Measurements from ENCODE around the gene OOSP4A. TPM values are rescaled to one million over a fixed set of nuclear protein-coding genes. Genes with fewer than 3 reads are reported as not detected.

The OOSP4A gene
- total and polyA plus RNA-seq, 2 experiments from 2014 or later = not detected

GRCh38 chr11:59931688-59932087 lies 32.1 kb upstream of the OOSP4A start:
- H3K4me2 ChIP-seq (ENCODE audit: unreplicated experiment) = no peak overlapping the region
- no peaks in the 10 kb centered on the region for H3K27me3 ChIP-seq (replicated peaks; ENCODE audit: insufficient read depth)
- H3K79me2 ChIP-seq (ENCODE audit: insufficient read depth) = no peaks in the 10 kb centered on the region
- H3K9me2 ChIP-seq (ENCODE audit: insufficient read depth) = no peaks in the 10 kb centered on the region
- no peak overlapping the region for H3K27ac ChIP-seq
- H3K4me1 ChIP-seq (ENCODE audit: insufficient read depth) = no peaks in the 10 kb centered on the region
- no peaks in the 10 kb centered on the region for H4K20me1 ChIP-seq (ENCODE audit: insufficient read depth)
- WGBS, 2 experiments (ENCODE audit: low coverage in 1 of 2, low lambda C conversion rate in 2 of 2, missing lambda C conversion rate in 2 of 2) = 0 to 13% methylated on average over 1 of the region's 1 CpG
- no peaks in the 10 kb centered on the region for H3F3A ChIP-seq (ENCODE audit: insufficient read depth)
- H3K9me3 ChIP-seq (ENCODE audit: low read depth) = no peaks in the 10 kb centered on the region
- DNase-seq = no peak
- no peaks in the 10 kb centered on the region for H3K36me3 ChIP-seq (ENCODE audit: low read depth)
- H3K9ac ChIP-seq = no peak overlapping the region
- TF ChIP-seq EZH2 (IDR thresholded peaks at IDR 0.05; ENCODE audit: insufficient read depth, poor library complexity, severe bottlenecking) (no peak), EZH2phosphoT487 (IDR thresholded peaks at IDR 0.05; ENCODE audit: insufficient read depth, low read depth) (no peak)
- H2AFZ ChIP-seq = no peak overlapping the region
- no peak overlapping the region for H3K4me3 ChIP-seq
- in situ Hi-C loops (cut with MboI) = no loop called here

- H3K27me3 ChIP-seq (replicated peaks; ENCODE audit: insufficient read depth) = no peaks in the 10 kb centered on the region
- no peak within 1 kb of the TSS for H3K27ac ChIP-seq
- H3K4me2 ChIP-seq (ENCODE audit: unreplicated experiment) = no peak within 1 kb of the TSS
- no peaks in the 10 kb centered on the region for H3K4me1 ChIP-seq (ENCODE audit: insufficient read depth)
- H4K20me1 ChIP-seq (ENCODE audit: insufficient read depth) = no peaks in the 10 kb centered on the region
- H3K36me3 ChIP-seq (ENCODE audit: low read depth) = no peaks in the 10 kb centered on the region
- no peaks in the 10 kb centered on the region for H3K9me3 ChIP-seq (ENCODE audit: low read depth)
- no peak within 1 kb of the TSS for H2AFZ ChIP-seq
- no peak for DNase-seq
- no peaks in the 10 kb centered on the region for H3K9me2 ChIP-seq (ENCODE audit: insufficient read depth)
- H3F3A ChIP-seq (ENCODE audit: insufficient read depth) = no peaks in the 10 kb centered on the region
- no peaks in the 10 kb centered on the region for H3K79me2 ChIP-seq (ENCODE audit: insufficient read depth)
- H3K4me3 ChIP-seq = no peak within 1 kb of the TSS
- H3K9ac ChIP-seq = no peak within 1 kb of the TSS
- WGBS, 2 experiments (ENCODE audit: low coverage in 1 of 2, low lambda C conversion rate in 2 of 2, missing lambda C conversion rate in 2 of 2) = 4 to 12% methylated on average over 2 of the region's 2 CpGs
- TF ChIP-seq EZH2 (IDR thresholded peaks at IDR 0.05; ENCODE audit: insufficient read depth, poor library complexity, severe bottlenecking) (no peak), EZH2phosphoT487 (IDR thresholded peaks at IDR 0.05; ENCODE audit: insufficient read depth, low read depth) (no peak)
- in situ Hi-C loops (cut with MboI) = no loop called here
Observed at GRCh38 chr11:59938132-59938531, 25.7 kb upstream of the OOSP4A start, which contains the start of gene OOSP1. OOSP1 (plus strand) TSS chr11:59938432; CDS start chr11:59938455, 23 bp downstream.

- Histone ChIP-seq H3K79me2 (ENCODE audit: insufficient read depth) (no peaks in the 10 kb centered on the region), H2AFZ (no peak overlapping the region), H3K9me3 (ENCODE audit: low read depth) (no peaks in the 10 kb centered on the region), H3F3A (ENCODE audit: insufficient read depth) (no peaks in the 10 kb centered on the region), H4K20me1 (ENCODE audit: insufficient read depth) (no peaks in the 10 kb centered on the region), H3K9ac (no peak overlapping the region), H3K4me1 (ENCODE audit: insufficient read depth) (no peaks in the 10 kb centered on the region), H3K36me3 (ENCODE audit: low read depth) (no peaks in the 10 kb centered on the region), H3K4me2 (ENCODE audit: unreplicated experiment) (no peak overlapping the region), H3K27ac (no peak overlapping the region), H3K9me2 (ENCODE audit: insufficient read depth) (no peaks in the 10 kb centered on the region), H3K4me3 (no peak overlapping the region), H3K27me3 (replicated peaks; ENCODE audit: insufficient read depth) (no peaks in the 10 kb centered on the region)
- in situ Hi-C loops (cut with MboI) = no loop called here
- DNase-seq = no peak
- WGBS, 2 experiments (ENCODE audit: low coverage in 1 of 2, low lambda C conversion rate in 2 of 2, missing lambda C conversion rate in 2 of 2) = 61 to 79% methylated on average over 3 of the region's 3 CpGs
- TF ChIP-seq EZH2 (IDR thresholded peaks at IDR 0.05; ENCODE audit: insufficient read depth, poor library complexity, severe bottlenecking) (no peak), EZH2phosphoT487 (IDR thresholded peaks at IDR 0.05; ENCODE audit: insufficient read depth, low read depth) (no peak)
Observed at GRCh38 chr11:59938718-59939117, 25.1 kb upstream of the OOSP4A start.

GRCh38 chr11:59939482-59939881 lies 24.4 kb upstream of the OOSP4A start:
- in situ Hi-C loops (cut with MboI) = no loop called here
- TF ChIP-seq EZH2 (IDR thresholded peaks at IDR 0.05; ENCODE audit: insufficient read depth, poor library complexity, severe bottlenecking) = no peak
- no peak for TF ChIP-seq EZH2phosphoT487 (IDR thresholded peaks at IDR 0.05; ENCODE audit: insufficient read depth, low read depth)
- H3K36me3 ChIP-seq (ENCODE audit: low read depth) = no peaks in the 10 kb centered on the region
- no peaks in the 10 kb centered on the region for H3K4me1 ChIP-seq (ENCODE audit: insufficient read depth)
- H3K27ac ChIP-seq = no peak overlapping the region
- no peaks in the 10 kb centered on the region for H3F3A ChIP-seq (ENCODE audit: insufficient read depth)
- no peak for DNase-seq
- no peak overlapping the region for H3K9ac ChIP-seq
- no peak overlapping the region for H3K4me3 ChIP-seq
- no peak overlapping the region for H3K4me2 ChIP-seq (ENCODE audit: unreplicated experiment)
- WGBS, 2 experiments (ENCODE audit: low coverage in 1 of 2, low lambda C conversion rate in 2 of 2, missing lambda C conversion rate in 2 of 2) = 3 to 19% methylated on average over 2 of the region's 2 CpGs
- no peaks in the 10 kb centered on the region for H3K27me3 ChIP-seq (replicated peaks; ENCODE audit: insufficient read depth)
- no peaks in the 10 kb centered on the region for H3K9me2 ChIP-seq (ENCODE audit: insufficient read depth)
- H4K20me1 ChIP-seq (ENCODE audit: insufficient read depth) = no peaks in the 10 kb centered on the region
- H3K9me3 ChIP-seq (ENCODE audit: low read depth) = no peaks in the 10 kb centered on the region
- no peaks in the 10 kb centered on the region for H3K79me2 ChIP-seq (ENCODE audit: insufficient read depth)
- no peak overlapping the region for H2AFZ ChIP-seq

GRCh38 chr11:59941091-59941490 lies 22.7 kb upstream of the OOSP4A start:
- no peaks in the 10 kb centered on the region for H3K79me2 ChIP-seq (ENCODE audit: insufficient read depth)
- no peaks in the 10 kb centered on the region for H3K9me2 ChIP-seq (ENCODE audit: insufficient read depth)
- no peak overlapping the region for H2AFZ ChIP-seq
- no peaks in the 10 kb centered on the region for H3K36me3 ChIP-seq (ENCODE audit: low read depth)
- H3K9me3 ChIP-seq (ENCODE audit: low read depth) = no peaks in the 10 kb centered on the region
- WGBS, 2 experiments (ENCODE audit: low coverage in 1 of 2, low lambda C conversion rate in 2 of 2, missing lambda C conversion rate in 2 of 2) = 17 to 29% methylated on average over 4 of the region's 4 CpGs
- no peaks in the 10 kb centered on the region for H4K20me1 ChIP-seq (ENCODE audit: insufficient read depth)
- no peaks in the 10 kb centered on the region for H3K27me3 ChIP-seq (replicated peaks; ENCODE audit: insufficient read depth)
- in situ Hi-C loops (cut with MboI) = no loop called here
- H3K9ac ChIP-seq = no peak overlapping the region
- H3K27ac ChIP-seq = no peak overlapping the region
- H3F3A ChIP-seq (ENCODE audit: insufficient read depth) = no peaks in the 10 kb centered on the region
- no peak for TF ChIP-seq EZH2phosphoT487 (IDR thresholded peaks at IDR 0.05; ENCODE audit: insufficient read depth, low read depth)
- no peak for TF ChIP-seq EZH2 (IDR thresholded peaks at IDR 0.05; ENCODE audit: insufficient read depth, poor library complexity, severe bottlenecking)
- H3K4me3 ChIP-seq = no peak overlapping the region
- no peak overlapping the region for H3K4me2 ChIP-seq (ENCODE audit: unreplicated experiment)
- no peaks in the 10 kb centered on the region for H3K4me1 ChIP-seq (ENCODE audit: insufficient read depth)
- DNase-seq = no peak
